Endothelial cell of umbilical vein (primary cell): ENCODE data around the gene CLDN5. TPM values are rescaled to one million over a fixed set of nuclear protein-coding genes. Genes with fewer than 3 reads are reported as not detected.
A peak's percentile ranks its signal among the peaks of the same experiment; 100 is the strongest.

ENCODE experiments used
- BruUV-seq: library from RNA; stranded (reverse); fragments of 400-500 nt; replicated peaks from 2 replicates; lab custom pipeline; 2021; lab: Mats Ljungman, UMichigan
- CTCF ChIA-PET: fragments of 300-600, 350-600 bp; sonication (Branson Sonifier 250); formaldehyde crosslinking; loops from one replicate; lab custom pipeline; 2021; ENCODE audit warnings: antibody characterized with exemption, inconsistent platforms; lab: Charles Lee
- POLR2A ChIA-PET: fragments of 300-600, 350-600 bp; sonication (Branson Sonifier 250); formaldehyde crosslinking; loops from one replicate; lab custom pipeline; 2021; ENCODE audit warnings: antibody characterized with exemption, inconsistent platforms; lab: Charles Lee
- DNase-seq: peaks from one replicate; pipeline ENCODE4 v3.0.0-alpha.2; 2011; ENCODE audit warnings: low read depth, low spot score
- FAIRE-seq: peaks from 2 replicates; lab custom pipeline; 2011; peaks lifted over from hg19 to GRCh38; lab: Jason Lieb, UNC
- H2AFZ ChIP-seq: 2 replicates; pipeline ENCODE4 v1.6.0; 2012; ENCODE audit warnings: low read depth, low read length, control low read depth, inconsistent platforms
- H3K27ac ChIP-seq: 2 replicates; pipeline ENCODE4 v1.5.1; 2011; ENCODE audit warnings: low read depth, mild to moderate bottlenecking, control low read depth, low read length, moderate library complexity; ENCODE audit not compliant: insufficient read depth
- H3K27me3 ChIP-seq, 2 experiments: 2 replicates each; pipeline versions ENCODE4 v1.6.0 to v1.6.1; 2011; ENCODE audit warnings: low read length in 2 of 2, mixed read lengths in 1 of 2; ENCODE audit not compliant: control insufficient read depth in 2 of 2, insufficient read depth in 2 of 2
- H3K36me3 ChIP-seq, 2 experiments: 2 replicates in 1 of 2; 3 replicates in 1 of 2; pipeline ENCODE4 v1.5.1; 2011; ENCODE audit warnings: low read length in 2 of 2, mild to moderate bottlenecking in 1 of 2, moderate library complexity in 1 of 2; ENCODE audit not compliant: control insufficient read depth in 2 of 2, insufficient read depth in 2 of 2; ENCODE audit errors: extremely low read depth in 1 of 2
- H3K4me1 ChIP-seq: 3 replicates; pipeline ENCODE4 v1.5.1; 2011; ENCODE audit warnings: mild to moderate bottlenecking, low read length; ENCODE audit not compliant: control insufficient read depth, insufficient read depth; ENCODE audit errors: extremely low read depth
- H3K4me2 ChIP-seq: 2 replicates; pipeline ENCODE4 v1.6.1; 2011; ENCODE audit warnings: low read length, control low read depth, mixed read lengths; ENCODE audit not compliant: insufficient read depth
- H3K4me3 ChIP-seq, 3 experiments: fragments of 200-600 bp in 1 of 3; sonication (generic), shearing (Covaris generic) in 1 of 3; replicated peaks in 1 of 3; 2 replicates each; pipeline ENCODE4 v1.5.1; 2011 to 2016; ENCODE audit warnings: control low read depth in 3 of 3, low read length in 3 of 3, mild to moderate bottlenecking in 2 of 3, inconsistent platforms in 1 of 3, low read depth in 1 of 3, moderate library complexity in 1 of 3; ENCODE audit not compliant: insufficient read depth in 1 of 3
- H3K79me2 ChIP-seq: 2 replicates; pipeline ENCODE4 v1.6.0; 2012; ENCODE audit warnings: low read length, inconsistent platforms; ENCODE audit not compliant: control insufficient read depth, insufficient read depth
- H3K9ac ChIP-seq: replicated peaks from 2 replicates; pipeline ENCODE3; 2011; ENCODE audit warnings: low read length, control low read depth; ENCODE audit not compliant: insufficient read depth; ENCODE audit errors: extremely low read depth
- H3K9me1 ChIP-seq: replicated peaks from 3 replicates; pipeline ENCODE4 v1.6.0; 2011; ENCODE audit warnings: mild to moderate bottlenecking, low read length; ENCODE audit not compliant: control insufficient read depth, insufficient read depth; ENCODE audit errors: extremely low read depth
- H3K9me3 ChIP-seq: replicated peaks from 2 replicates; pipeline ENCODE4 v1.5.1; 2012; ENCODE audit warnings: low read length, inconsistent platforms; ENCODE audit not compliant: control insufficient read depth, insufficient read depth
- H4K20me1 ChIP-seq: replicated peaks from 2 replicates; pipeline ENCODE3; 2011; ENCODE audit warnings: mild to moderate bottlenecking, low read length; ENCODE audit not compliant: control insufficient read depth, insufficient read depth; ENCODE audit errors: extremely low read depth
- CTCF ChIP-seq, 2 donors: IDR thresholded peaks; 1 replicate in 1 of 2; 2 replicates in 1 of 2; pipeline ENCODE4 v1.5.1; 2011; ENCODE audit warnings: low read length in 2 of 2, mild to moderate bottlenecking in 2 of 2, moderate library complexity in 2 of 2, control low read depth in 1 of 2, inconsistent platforms in 1 of 2, low read depth in 1 of 2; ENCODE audit not compliant: insufficient read depth in 1 of 2; ENCODE audit errors: extremely low read depth in 1 of 2
- EZH2 ChIP-seq: IDR thresholded peaks from 2 replicates; pipeline ENCODE4 v1.6.1; 2012; ENCODE audit warnings: borderline replicate concordance, low read depth, mild to moderate bottlenecking, moderate library complexity, low read length, inconsistent platforms; ENCODE audit not compliant: severe bottlenecking
- FOS ChIP-seq: IDR thresholded peaks from 2 replicates; pipeline ENCODE4 v1.6.1; 2011; ENCODE audit warnings: mild to moderate bottlenecking, low read length, moderate library complexity, borderline replicate concordance; ENCODE audit not compliant: insufficient read depth
- GATA2 ChIP-seq: IDR thresholded peaks from 2 replicates; pipeline ENCODE4 v1.7.0; 2011; ENCODE audit warnings: low read depth, mild to moderate bottlenecking, moderate library complexity, mixed read lengths, low read length; ENCODE audit not compliant: insufficient read length, insufficient read depth
- JUN ChIP-seq: IDR thresholded peaks from 2 replicates; pipeline ENCODE4 v1.6.1; 2011; ENCODE audit warnings: borderline replicate concordance, low read depth; ENCODE audit not compliant: insufficient read length, insufficient read depth
- MYC ChIP-seq: IDR thresholded peaks from one replicate; pipeline ENCODE4 v1.6.1; 2011; ENCODE audit warnings: mild to moderate bottlenecking, low read depth, low read length
- POLR2A ChIP-seq: IDR thresholded peaks from 2 replicates; pipeline ENCODE4 v1.6.1; 2012; ENCODE audit warnings: low read depth, mild to moderate bottlenecking, control low read depth, low read length
- POLR2AphosphoS5 ChIP-seq: IDR thresholded peaks from 2 replicates; pipeline ENCODE4 v1.6.1; 2012; ENCODE audit warnings: low read depth, mild to moderate bottlenecking, control low read depth, low read length, moderate library complexity; ENCODE audit not compliant: insufficient read depth
- dilution Hi-C: fragments of 300-500 bp; cut with MboI; formaldehyde crosslinking; loops from one replicate; pipeline ENCODE4 v1.15.0; 2019; ENCODE audit warnings: low sequenced_read_pairs; ENCODE audit not compliant: extremely low pct_ligation_motif_present
- intact Hi-C: fragments of 100-400 bp; cut with micrococcal nuclease; formaldehyde crosslinking; loops from one replicate; pipeline ENCODE4 v1.10.0; 2022
- polyA plus RNA-seq, 4 experiments: library from polyadenylated mRNA; depleted of rRNA in 3 of 4; stranded (reverse) in 3 of 4; unstranded in 1 of 4; fragments of >200 nt; gene quantifications; 2 replicates each; pipeline versions ENCODE4 v1.2.1 to v1.2.3, GENCODE V29; 2011 to 2012; ENCODE audit warnings: missing spikeins in 1 of 4
- total RNA-seq: library from RNA; stranded (reverse); gene quantifications from 2 replicates; pipeline ENCODE4 v1.2.3, GENCODE V29; 2021
- TF ChIP-seq, protein P1 (sequence below): IDR thresholded peaks from 2 replicates; pipeline ENCODE4 v1.6.1; 2011; ENCODE audit not compliant: insufficient read depth, insufficient read length

CLDN5 gene
- total and polyA plus RNA-seq, 2 donors (not counting 3 experiments of a cell fraction or from before 2014, with no cell fraction given): 198 to 252 TPM

- POLR2A ChIA-PET: no interaction called here
- DNase-seq: no peak
These were observed 47.8 kb upstream of the CLDN5 start for GRCh38 chr22:19571995-19572394.

More at GRCh38 chr22:19571995-19572394, 47.8 kb upstream of the CLDN5 start:
- Histone ChIP-seq H4K20me1 (no peaks in the 10 kb centered on the region), H3K4me3 (no peak overlapping the region), H3K9me3 (no peaks in the 10 kb centered on the region), H3K79me2 (no peaks in the 10 kb centered on the region), H3K4me1 (peaks cover 42% of the 10 kb centered on the region), H3K9ac (no peak overlapping the region), H2AFZ (no peak overlapping the region), H3K36me3 (no peaks in the 10 kb centered on the region), H3K9me1 (no peaks in the 10 kb centered on the region), H3K27me3 (no peaks in the 10 kb centered on the region), H3K27ac (no peak overlapping the region), H3K4me2 (no peak overlapping the region)
- CTCF ChIA-PET: interaction anchor here (0.8 to 2.0 kb wide), 4 partner anchors 17 to 76 kb away, joined by 3 to 7 read pairs (median 4); no protein-coding TSS in a partner anchor
- peak; percentile 68 for FAIRE-seq
- intact Hi-C loops: no loop called here
- BruUV-seq: no TSS peak
- dilution Hi-C loops: no loop called here
- no peak for TF ChIP-seq FOS
- no peak for TF ChIP-seq POLR2AphosphoS5
- no peak for TF ChIP-seq EZH2
- TF ChIP-seq JUN: no peak
- no peak for TF ChIP-seq MYC
- TF ChIP-seq CTCF (IDR thresholded peaks at IDR 0.05; ENCODE audit: extremely low read depth in 1 of 2, insufficient read depth in 1 of 2, low read depth in 1 of 2, low read length in 2 of 2): no peak
- TF ChIP-seq GATA2: no peak
- TF ChIP-seq, protein P1, sequence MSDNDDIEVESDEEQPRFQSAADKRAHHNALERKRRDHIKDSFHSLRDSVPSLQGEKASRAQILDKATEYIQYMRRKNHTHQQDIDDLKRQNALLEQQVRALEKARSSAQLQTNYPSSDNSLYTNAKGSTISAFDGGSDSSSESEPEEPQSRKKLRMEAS: no peak
- no peak for TF ChIP-seq POLR2A
